Natural killer cell (primary cell): ENCODE data around the gene PKNOX1. TPM values are rescaled to one million over a fixed set of nuclear protein-coding genes. Genes with fewer than 3 reads are reported as not detected.

Source experiments
- ATAC-seq, 3 donors: fragments of 150-1000 bp in 2 of 3; fragments of 200-7000 bp in 1 of 3; cut with Tn5 transposase; 1 replicate in 1 of 3; 2 replicates in 2 of 3; pipeline ENCODE4 v1.10.0; 2021; ENCODE audit warnings: mild to moderate bottlenecking in 2 of 3, moderate library complexity in 2 of 3
- DNase-seq, 2 donors: peaks; one replicate each; pipeline versions ENCODE4 v3.0.0 to v3.0.0-alpha.2; 2013 to 2021; ENCODE audit warnings: mixed read lengths in 1 of 2
- H3K27ac ChIP-seq: one replicate; pipeline ENCODE4 v1.5.1; 2013; ENCODE audit warnings: mild to moderate bottlenecking, low read length
- H3K27me3 ChIP-seq: one replicate; pipeline ENCODE4 v1.6.1; 2013; ENCODE audit warnings: low read length; ENCODE audit not compliant: control insufficient read depth, insufficient read depth
- H3K36me3 ChIP-seq: one replicate; pipeline ENCODE4 v1.6.1; 2013; ENCODE audit warnings: low read length; ENCODE audit not compliant: control insufficient read depth, insufficient read depth
- H3K4me1 ChIP-seq: one replicate; pipeline ENCODE4 v1.6.1; 2013; ENCODE audit warnings: low read length; ENCODE audit not compliant: control insufficient read depth, insufficient read depth
- H3K4me3 ChIP-seq: one replicate; pipeline ENCODE4 v1.5.1; 2013; ENCODE audit warnings: low read length
- H3K9me3 ChIP-seq: one replicate; pipeline ENCODE4 v1.6.1; 2013; ENCODE audit warnings: low read length; ENCODE audit not compliant: control insufficient read depth, insufficient read depth
- H3K27ac Mint-ChIP-seq, 2 donors: one replicate each; pipeline ENCODE4 v1.8.0; 2022; ENCODE audit warnings: mild to moderate bottlenecking in 2 of 2, mixed read lengths in 2 of 2, moderate library complexity in 1 of 2
- H3K27me3 Mint-ChIP-seq, 2 donors: one replicate each; pipeline ENCODE4 v1.8.0; 2022; ENCODE audit warnings: low read depth in 2 of 2, mixed read lengths in 2 of 2
- H3K36me3 Mint-ChIP-seq: one replicate; pipeline ENCODE4 v1.8.0; 2022; ENCODE audit warnings: mixed read lengths
- H3K4me1 Mint-ChIP-seq, 2 donors: one replicate each; pipeline ENCODE4 v1.8.0; 2022; ENCODE audit warnings: mixed read lengths in 2 of 2
- H3K4me3 Mint-ChIP-seq: one replicate; pipeline ENCODE4 v1.8.0; 2022; ENCODE audit warnings: mild to moderate bottlenecking, moderate library complexity, mixed read lengths
- H3K9me3 Mint-ChIP-seq, 2 donors: one replicate each; pipeline ENCODE4 v1.8.0; 2022; ENCODE audit warnings: mixed read lengths in 2 of 2
- CTCF ChIP-seq: fragments of 200-600 bp; IDR thresholded peaks from one replicate; pipeline ENCODE4 v1.8.0; 2022; ENCODE audit warnings: antibody characterized with exemption
- WGBS: methylation state at CpG from one replicate; pipeline ENCODE4 v1.1.7; 2013; ENCODE audit warnings: missing lambda C conversion rate; ENCODE audit not compliant: insufficient coverage; 5-methylcytosine and 5-hydroxymethylcytosine counted together
- intact Hi-C: fragments of 100-400 bp; cut with micrococcal nuclease; formaldehyde crosslinking; loops from one replicate; pipeline ENCODE4 v1.14.2; 2022
- total RNA-seq, 4 donors: library from RNA; stranded (reverse); fragments of 120-200 nt in 1 of 4; gene quantifications; one replicate each; pipeline versions ENCODE4 v1.2.3 to v1.2.4, GENCODE V29; 2013 to 2022

The PKNOX1 gene
- total RNA-seq, 3 donors from 2014 or later (not counting 1 experiment from before 2014, with no cell fraction given): 19.1 to 25.5 (median 21.5) TPM

- H3K36me3 ChIP-seq: peaks cover 50% of the 10 kb centered on the region
These were observed 47.6 kb downstream of the PKNOX1 start for GRCh38 chr21:43021756-43022600.

GRCh38 chr21:43023175-43023574, 48.8 kb downstream of the PKNOX1 start:
- 93% methylated on average over 8 of the region's 8 CpGs for WGBS
- Mint-ChIP-seq H3K27me3 (no peaks in the 10 kb centered on the region), H3K4me1 (no peaks in the 10 kb centered on the region), H3K4me3 (no peak overlapping the region), H3K36me3 (no peaks in the 10 kb centered on the region), H3K27ac (no peak overlapping the region), H3K9me3 (no peaks in the 10 kb centered on the region)
- DNase-seq (no peak), ATAC-seq (no peak)
- Histone ChIP-seq H3K27me3 (no peaks in the 10 kb centered on the region), H3K27ac (no peak overlapping the region), H3K36me3 (peaks cover 48% of the 10 kb centered on the region), H3K4me1 (no peaks in the 10 kb centered on the region), H3K9me3 (no peaks in the 10 kb centered on the region), H3K4me3 (no peak overlapping the region)
- intact Hi-C loops: no loop called here
- TF ChIP-seq CTCF: no peak

More at GRCh38 chr21:43021756-43022600, 47.6 kb downstream of the PKNOX1 start:
- Mint-ChIP-seq H3K4me3 (no peak overlapping the region), H3K36me3 (no peaks in the 10 kb centered on the region), H3K9me3 (no peaks in the 10 kb centered on the region), H3K4me1 (no peaks in the 10 kb centered on the region), H3K27ac (no peak overlapping the region), H3K27me3 (no peaks in the 10 kb centered on the region)
- DNase-seq (no peak), ATAC-seq (no peak)
- Histone ChIP-seq H3K4me3 (no peak overlapping the region), H3K9me3 (no peaks in the 10 kb centered on the region), H3K27me3 (no peaks in the 10 kb centered on the region), H3K27ac (no peak overlapping the region), H3K4me1 (no peaks in the 10 kb centered on the region)
- TF ChIP-seq CTCF: no peak
- WGBS: 97% methylated on average over 28 of the region's 28 CpGs
- intact Hi-C loops: no loop called here

- no peaks in the 10 kb centered on the region for H3K9me3 ChIP-seq
- no peak overlapping the region for H3K4me3 ChIP-seq
- intact Hi-C loops: no loop called here
- Mint-ChIP-seq H3K4me3 (no peak overlapping the region), H3K4me1 (no peaks in the 10 kb centered on the region), H3K27ac (no peak overlapping the region), H3K9me3 (no peaks in the 10 kb centered on the region), H3K36me3 (no peaks in the 10 kb centered on the region), H3K27me3 (no peaks in the 10 kb centered on the region)
- no peaks in the 10 kb centered on the region for H3K27me3 ChIP-seq
- no peaks in the 10 kb centered on the region for H3K4me1 ChIP-seq
- WGBS: 99% methylated on average over 16 of the region's 17 CpGs
- DNase-seq: no peak
- ATAC-seq: no peak
- no peak overlapping the region for H3K27ac ChIP-seq
- no peak for TF ChIP-seq CTCF
- H3K36me3 ChIP-seq: peaks cover 56% of the 10 kb centered on the region
These were observed 50.2 kb downstream of the PKNOX1 start for GRCh38 chr21:43024439-43025136.
